Measurements from ENCODE around the gene ST6GALNAC1.

The ST6GALNAC1 gene

GRCh38 chr17:76631821-76632565 is 11.6 kb downstream of the ST6GALNAC1 start:
- in situ Hi-C loops (cut with MboI; ENCODE audit: low sequenced_read_pairs, unreplicated experiment), result no loop called here
- DNase-seq (ENCODE audit: low spot score), result no peak
- TF ChIP-seq, protein P1, sequence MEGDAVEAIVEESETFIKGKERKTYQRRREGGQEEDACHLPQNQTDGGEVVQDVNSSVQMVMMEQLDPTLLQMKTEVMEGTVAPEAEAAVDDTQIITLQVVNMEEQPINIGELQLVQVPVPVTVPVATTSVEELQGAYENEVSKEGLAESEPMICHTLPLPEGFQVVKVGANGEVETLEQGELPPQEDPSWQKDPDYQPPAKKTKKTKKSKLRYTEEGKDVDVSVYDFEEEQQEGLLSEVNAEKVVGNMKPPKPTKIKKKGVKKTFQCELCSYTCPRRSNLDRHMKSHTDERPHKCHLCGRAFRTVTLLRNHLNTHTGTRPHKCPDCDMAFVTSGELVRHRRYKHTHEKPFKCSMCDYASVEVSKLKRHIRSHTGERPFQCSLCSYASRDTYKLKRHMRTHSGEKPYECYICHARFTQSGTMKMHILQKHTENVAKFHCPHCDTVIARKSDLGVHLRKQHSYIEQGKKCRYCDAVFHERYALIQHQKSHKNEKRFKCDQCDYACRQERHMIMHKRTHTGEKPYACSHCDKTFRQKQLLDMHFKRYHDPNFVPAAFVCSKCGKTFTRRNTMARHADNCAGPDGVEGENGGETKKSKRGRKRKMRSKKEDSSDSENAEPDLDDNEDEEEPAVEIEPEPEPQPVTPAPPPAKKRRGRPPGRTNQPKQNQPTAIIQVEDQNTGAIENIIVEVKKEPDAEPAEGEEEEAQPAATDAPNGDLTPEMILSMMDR (IDR thresholded peaks at IDR 0.05; ENCODE audit: borderline replicate concordance, control extremely low read depth, extremely low read depth, insufficient read depth, missing control alignments), result no peak

DNA sequence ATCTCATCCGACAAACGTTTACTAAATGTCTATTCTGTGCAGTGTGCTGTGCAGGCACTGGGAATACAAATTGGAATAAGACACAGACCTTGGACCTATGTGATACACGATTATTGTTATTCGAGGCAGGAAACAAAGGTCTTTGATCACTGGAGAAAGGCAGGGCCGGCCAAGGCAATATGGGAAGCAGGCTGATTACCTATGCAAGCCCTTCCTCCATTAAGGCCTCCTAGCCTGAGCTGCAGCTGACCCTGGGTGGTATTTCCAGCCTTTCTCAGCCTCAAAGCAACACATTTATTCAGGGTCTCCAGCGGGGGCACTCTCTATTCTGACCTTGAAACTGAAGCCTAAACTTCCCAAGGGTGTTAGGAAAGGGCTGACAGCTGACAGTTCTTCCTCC is 13.4 kb downstream of the ST6GALNAC1 start:
- in situ Hi-C loops (cut with MboI; ENCODE audit: low sequenced_read_pairs, unreplicated experiment), result no loop called here
- TF ChIP-seq, protein P1 (IDR thresholded peaks at IDR 0.05; ENCODE audit: borderline replicate concordance, control extremely low read depth, extremely low read depth, insufficient read depth, missing control alignments), result no peak
- no peak for DNase-seq (ENCODE audit: low spot score)

DNA sequence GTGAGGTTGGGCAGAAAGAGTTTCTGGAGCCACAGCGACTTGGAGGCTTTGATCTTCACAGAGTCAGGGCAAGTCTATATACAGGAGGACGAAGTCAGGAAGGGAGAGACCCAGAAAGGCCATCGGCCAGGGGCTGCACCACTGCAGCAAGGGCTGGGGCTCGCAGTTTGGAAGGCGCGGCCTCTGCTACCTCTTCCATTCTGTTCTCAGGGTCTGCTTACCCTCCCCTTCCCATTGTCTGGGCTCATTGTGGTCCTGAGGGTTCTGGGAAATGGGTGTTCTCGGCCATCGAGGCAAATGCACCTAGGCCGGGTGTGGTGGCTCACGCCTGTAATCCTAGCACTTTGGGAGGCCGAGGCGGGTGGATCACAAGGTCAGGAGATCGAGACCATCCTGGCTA is 16.0 kb downstream of the ST6GALNAC1 start:
- DNase-seq (ENCODE audit: low spot score), result no peak
- in situ Hi-C loops (cut with MboI; ENCODE audit: low sequenced_read_pairs, unreplicated experiment), result loop anchor here (10.0 kb wide), 1 partner anchor 103 kb away; no protein-coding TSS in a partner anchor
- TF ChIP-seq, protein P1 (IDR thresholded peaks at IDR 0.05; ENCODE audit: borderline replicate concordance, control extremely low read depth, extremely low read depth, insufficient read depth, missing control alignments), result no peak

- in situ Hi-C loops (cut with MboI; ENCODE audit: low sequenced_read_pairs, unreplicated experiment), result loop anchor here (10.0 kb wide), 1 partner anchor 102 kb away; no protein-coding TSS in a partner anchor
- DNase-seq (ENCODE audit: low spot score), result no peak
Measured at GRCh38 chr17:76626442-76626841, 17.1 kb downstream of the ST6GALNAC1 start.

GRCh38 chr17:76625496-76625895 is 18.1 kb downstream of the ST6GALNAC1 start:
- DNase-seq (ENCODE audit: low spot score), result no peak
- TF ChIP-seq, protein P1 (IDR thresholded peaks at IDR 0.05; ENCODE audit: borderline replicate concordance, control extremely low read depth, extremely low read depth, insufficient read depth, missing control alignments), result no peak
- in situ Hi-C loops (cut with MboI; ENCODE audit: low sequenced_read_pairs, unreplicated experiment), result loop anchor here (10.0 kb wide), 1 partner anchor 101 kb away; no protein-coding TSS in a partner anchor

More at GRCh38 chr17:76626442-76626841, 17.1 kb downstream of the ST6GALNAC1 start:
- TF ChIP-seq, protein P1 (IDR thresholded peaks at IDR 0.05; ENCODE audit: borderline replicate concordance, control extremely low read depth, extremely low read depth, insufficient read depth, missing control alignments), result no peak

GRCh38 chr17:76623271-76624146 is 20.0 kb downstream of the ST6GALNAC1 start:
- peak; percentile 87 for DNase-seq (ENCODE audit: low spot score)
- in situ Hi-C loops (cut with MboI; ENCODE audit: low sequenced_read_pairs, unreplicated experiment), result loop anchor here (10.0 kb wide), 1 partner anchor 99 kb away; no protein-coding TSS in a partner anchor
- TF ChIP-seq, protein P1 (IDR thresholded peaks at IDR 0.05; ENCODE audit: borderline replicate concordance, control extremely low read depth, extremely low read depth, insufficient read depth, missing control alignments), result peak; percentile 98
